Ovary (tissue), 9 donors: ENCODE measurements around the gene NUP93. TPM values are rescaled to one million over a fixed set of nuclear protein-coding genes. Genes with fewer than 3 reads are reported as not detected.

Source experiments
- DNase-seq, 5 donors: peaks; one replicate each; pipeline ENCODE4 v3.0.0-alpha.2; 2019 to 2020
- H3K27ac ChIP-seq, 2 donors: fragments of 200-600 bp; one replicate each; pipeline versions ENCODE4 v1.5.1 to v1.8.0; 2019 to 2022
- H3K27me3 ChIP-seq: fragments of 200-600 bp; one replicate; pipeline ENCODE4 v1.8.0; 2022
- H3K36me3 ChIP-seq: fragments of 200-600 bp; sonication (generic); one replicate; pipeline ENCODE4 v1.5.1; 2019
- H3K4me1 ChIP-seq: one replicate; pipeline ENCODE4 v1.8.1; 2013; ENCODE audit warnings: mild to moderate bottlenecking, moderate library complexity; ENCODE audit not compliant: insufficient read depth
- H3K4me3 ChIP-seq: fragments of 200-600 bp; sonication (generic); one replicate; pipeline ENCODE4 v1.5.1; 2017
- H3K9me3 ChIP-seq, 2 donors: fragments of 200-600 bp in 1 of 2; sonication (generic) in 1 of 2; one replicate each; pipeline versions ENCODE4 v1.5.1 to v1.8.1; 2013 to 2019; ENCODE audit warnings: mild to moderate bottlenecking in 1 of 2, moderate library complexity in 1 of 2
- CTCF ChIP-seq, 3 donors: fragments of 450-650 bp in 2 of 3; fragments of 200-600 bp in 1 of 3; IDR thresholded peaks; one replicate each; pipeline versions ENCODE4 v1.5.1 to v1.8.0; 2016 to 2022; ENCODE audit warnings: antibody characterized with exemption in 3 of 3, mild to moderate bottlenecking in 1 of 3
- EP300 ChIP-seq: sonication (generic); formaldehyde crosslinking; IDR thresholded peaks from one replicate; pipeline ENCODE4 v1.6.1; 2017; ENCODE audit warnings: antibody characterized with exemption
- POLR2A ChIP-seq: fragments of 450-650 bp; IDR thresholded peaks from one replicate; pipeline ENCODE4 v1.6.1; 2017; ENCODE audit warnings: antibody characterized with exemption, mild to moderate bottlenecking, moderate library complexity
- WGBS, 3 donors: extraction: QIAGEN DNeasy Blood & Tissue Kit in 1 of 3; methylation state at CpG; one replicate each; pipeline versions ENCODE4 v1.1.5 to v1.1.7; 2013 to 2017; 5-methylcytosine and 5-hydroxymethylcytosine counted together
- intact Hi-C, 4 donors: fragments of 100-400 bp; cut with DNase I; formaldehyde crosslinking; loops; one replicate each; pipeline versions ENCODE4 v1.11.0 to v1.15.1; 2022 to 2023
- polyA plus RNA-seq, 2 donors: library from polyadenylated mRNA; stranded (reverse); fragments of 200-250 nt in 1 of 2; fragments of 350-450 nt in 1 of 2; fragmentation: Illumina TruSeq in 1 of 2; extraction: RNeasy Lipid Tissue Mini Kit (QIAGEN cat#74804) in 1 of 2; gene quantifications; one replicate each; pipeline ENCODE4 v1.2.3, GENCODE V29; 2013 to 2014
- total RNA-seq, 7 donors: library from RNA; depleted of rRNA in 2 of 7; stranded (reverse); fragments of >200 nt in 2 of 7; fragmentation: NEBNext Ultra II Directional in 3 of 7; extraction: Animal tissue kit (Norgen Biotek cat#: 25700) in 3 of 7; gene quantifications; one replicate each; pipeline versions ENCODE4 v1.1.0 to v1.2.4, GENCODE V29; 2016 to 2023
- donor health status: DM: no; HTN: no; CAD: no; lungs with moderate emphysema.
- donor health status: DM: no; HTN: no; CAD: no.
- donor health status: Bipolar disorder and iron deficiency.
- donor health status: DM: yes; HTN: yes; CAD: no.
- donor health status: DM: no; HTN: no; CAD: no.
- donor health status: DM: yes; HTN: yes; CAD: no.

The NUP93 gene
- total and polyA plus RNA-seq, 9 donors = 24.1 to 53.9 (median 42.7) TPM

GRCh38 chr16:56855201-56855600 lies 125.3 kb downstream of the NUP93 start:
- no peak for DNase-seq
- Histone ChIP-seq H3K36me3 (no peaks in the 10 kb centered on the region), H3K27me3 (no peaks in the 10 kb centered on the region), H3K4me1 (peaks cover 5% of the 10 kb centered on the region), H3K9me3 (no peaks in the 10 kb centered on the region), H3K4me3 (no peak overlapping the region), H3K27ac (no peak overlapping the region)
- intact Hi-C loops = loop anchor here in 1 of 4 donors (10.0 kb wide), 1 partner anchor 90 kb away; no protein-coding TSS in a partner anchor
- TF ChIP-seq POLR2A = no peak
- TF ChIP-seq EP300 = no peak
- no peak for TF ChIP-seq CTCF (IDR thresholded peaks at IDR 0.05)
- WGBS, 3 donors = 90 to 98% (median 93%) methylated on average over 6 of the region's 6 CpGs

- intact Hi-C loops = loop anchor here in 1 of 4 donors (10.0 kb wide), 1 partner anchor 89 kb away; no protein-coding TSS in a partner anchor
- peaks cover 1% of the 10 kb centered on the region for H3K4me1 ChIP-seq
- 40 to 55% (median 43%) methylated on average over 4 of the region's 4 CpGs for WGBS, 3 donors
- H3K36me3 ChIP-seq = no peaks in the 10 kb centered on the region
- TF ChIP-seq POLR2A (no peak), CTCF (IDR thresholded peaks at IDR 0.05) (no peak), EP300 (no peak)
- DNase-seq = no peak
- no peak overlapping the region for H3K27ac ChIP-seq
- H3K27me3 ChIP-seq = no peaks in the 10 kb centered on the region
- H3K4me3 ChIP-seq = no peak overlapping the region
- no peaks in the 10 kb centered on the region for H3K9me3 ChIP-seq
Measured at GRCh38 chr16:56855946-56856345, 126.0 kb downstream of the NUP93 start.

GRCh38 chr16:56856876-56857447 lies 127.0 kb downstream of the NUP93 start:
- no peaks in the 10 kb centered on the region for H3K36me3 ChIP-seq
- no peak for TF ChIP-seq EP300
- no peak for TF ChIP-seq CTCF (IDR thresholded peaks at IDR 0.05)
- TF ChIP-seq POLR2A = no peak
- WGBS, 3 donors = 53 to 67% (median 58%) methylated on average over 6 of the region's 6 CpGs
- H3K4me1 ChIP-seq = no peaks in the 10 kb centered on the region
- no peaks in the 10 kb centered on the region for H3K27me3 ChIP-seq
- DNase-seq = no peak
- H3K27ac ChIP-seq = no peak overlapping the region
- intact Hi-C loops = loop anchor here in 1 of 4 donors (10.0 kb wide), 1 partner anchor 88 kb away; no protein-coding TSS in a partner anchor
- H3K9me3 ChIP-seq = no peaks in the 10 kb centered on the region
- H3K4me3 ChIP-seq = no peak overlapping the region

- no peaks in the 10 kb centered on the region for H3K9me3 ChIP-seq
- H3K4me3 ChIP-seq = no peak overlapping the region
- 92 to 96% (median 95%) methylated on average over 14 of the region's 14 CpGs for WGBS, 3 donors
- H3K4me1 ChIP-seq = no peaks in the 10 kb centered on the region
- intact Hi-C loops = loop anchor here in 1 of 4 donors (10.0 kb wide), 1 partner anchor 86 kb away; no protein-coding TSS in a partner anchor
- no peak for DNase-seq
- no peak overlapping the region for H3K27ac ChIP-seq
- no peaks in the 10 kb centered on the region for H3K27me3 ChIP-seq
- TF ChIP-seq POLR2A = no peak
- TF ChIP-seq EP300 = no peak
- no peak for TF ChIP-seq CTCF (IDR thresholded peaks at IDR 0.05)
- no peaks in the 10 kb centered on the region for H3K36me3 ChIP-seq
Measured at GRCh38 chr16:56858374-56858773, 128.4 kb downstream of the NUP93 start.
